Keratinocyte (primary cell): Measurements from ENCODE around the gene LSM14B. TPM values are rescaled to one million over a fixed set of nuclear protein-coding genes. Genes with fewer than 3 reads are reported as not detected.
A peak's percentile ranks its signal among the peaks of the same experiment; 100 is the strongest.

Experiments
- DNase-seq: peaks from one replicate; pipeline ENCODE4 v3.0.0-alpha.2; 2011; ENCODE audit warnings: low read depth, missing footprints, low spot score
- FAIRE-seq: peaks from 2 replicates; lab custom pipeline; 2011; peaks lifted over from hg19 to GRCh38; lab: Jason Lieb, UNC
- H2AFZ ChIP-seq: 2 replicates; pipeline ENCODE4 v1.6.0; 2012; ENCODE audit warnings: low read length, control low read depth, inconsistent platforms; ENCODE audit not compliant: control insufficient read depth
- H3K27ac ChIP-seq: 2 replicates; pipeline ENCODE4 v1.5.1; 2011; ENCODE audit warnings: low read length; ENCODE audit not compliant: control insufficient read depth, insufficient read depth
- H3K27me3 ChIP-seq: 3 replicates; pipeline ENCODE4 v1.6.0; 2011; ENCODE audit warnings: low read length; ENCODE audit not compliant: control insufficient read depth, insufficient read depth; ENCODE audit errors: extremely low read depth
- H3K36me3 ChIP-seq, 2 experiments: 2 replicates in 1 of 2; 3 replicates in 1 of 2; pipeline ENCODE4 v1.5.1; 2011; ENCODE audit warnings: low read length in 2 of 2, mild to moderate bottlenecking in 1 of 2; ENCODE audit not compliant: control insufficient read depth in 2 of 2, insufficient read depth in 2 of 2; ENCODE audit errors: extremely low read depth in 1 of 2
- H3K4me1 ChIP-seq: 3 replicates; pipeline ENCODE4 v1.5.1; 2011; ENCODE audit warnings: low read length; ENCODE audit not compliant: control insufficient read depth, insufficient read depth; ENCODE audit errors: extremely low read depth
- H3K4me2 ChIP-seq: 3 replicates; pipeline ENCODE4 v1.6.0; 2011; ENCODE audit warnings: low read depth, low read length; ENCODE audit not compliant: control insufficient read depth, insufficient read depth; ENCODE audit errors: extremely low read depth
- H3K4me3 ChIP-seq, 3 experiments: fragments of 200-600 bp in 1 of 3; sonication (generic) in 1 of 3; 2 replicates in 2 of 3; 3 replicates in 1 of 3; pipeline ENCODE4 v1.5.1; 2011 to 2016; ENCODE audit warnings: low read length in 3 of 3, mild to moderate bottlenecking in 3 of 3, control low read depth in 2 of 3, inconsistent platforms in 1 of 3, low read depth in 1 of 3, mixed read lengths in 1 of 3, mixed run types in 1 of 3, moderate library complexity in 1 of 3; ENCODE audit not compliant: control insufficient read depth in 2 of 3, insufficient read depth in 2 of 3; ENCODE audit errors: extremely low read depth in 1 of 3
- H3K79me2 ChIP-seq: 2 replicates; pipeline ENCODE4 v1.6.0; 2012; ENCODE audit warnings: low read length; ENCODE audit not compliant: control insufficient read depth, insufficient read depth
- H3K9ac ChIP-seq: 3 replicates; pipeline ENCODE4 v1.6.0; 2011; ENCODE audit warnings: low read length; ENCODE audit not compliant: control insufficient read depth, insufficient read depth; ENCODE audit errors: extremely low read depth
- H3K9me1 ChIP-seq: 3 replicates; pipeline ENCODE4 v1.6.0; 2011; ENCODE audit warnings: low read length; ENCODE audit not compliant: control insufficient read depth, insufficient read depth; ENCODE audit errors: extremely low read depth
- H3K9me3 ChIP-seq: 2 replicates; pipeline ENCODE4 v1.5.1; 2012; ENCODE audit warnings: low read depth, low read length; ENCODE audit not compliant: control insufficient read depth
- H4K20me1 ChIP-seq: 3 replicates; pipeline ENCODE4 v1.6.0; 2011; ENCODE audit warnings: low read length; ENCODE audit not compliant: control insufficient read depth, insufficient read depth; ENCODE audit errors: extremely low read depth
- EZH2 ChIP-seq: IDR thresholded peaks from one replicate; pipeline ENCODE4 v1.6.1; 2012; ENCODE audit warnings: inconsistent platforms, mild to moderate bottlenecking, low read length, moderate library complexity
- dilution Hi-C: fragments of 300-500 bp; cut with MboI; formaldehyde crosslinking; loops from one replicate; pipeline ENCODE4 v1.7.0; 2020; ENCODE audit warnings: low sequenced_read_pairs; ENCODE audit not compliant: extremely low pct_ligation_motif_present
- polyA plus RNA-seq, 5 experiments: library from polyadenylated mRNA; depleted of rRNA in 3 of 5; stranded (reverse) in 3 of 5; stranded (forward) in 1 of 5; unstranded in 1 of 5; fragments of >200 nt; gene quantifications; 1 replicate in 1 of 5; 2 replicates in 3 of 5; 3 replicates in 1 of 5; pipeline versions ENCODE4 v1.2.1 to v1.2.3, GENCODE V29; 2011 to 2012; ENCODE audit warnings: missing spikeins in 2 of 5, low read depth in 1 of 5, low replicate concordance in 1 of 5
- TF ChIP-seq, protein P1 (sequence below), 3 experiments: IDR thresholded peaks in 1 of 3; conservative IDR thresholded peaks in 1 of 3; optimal IDR thresholded peaks in 1 of 3; 2 replicates in 2 of 3; 3 replicates in 1 of 3; pipeline versions ENCODE3 to v1.5.1; 2011; ENCODE audit warnings: low read length in 3 of 3, mild to moderate bottlenecking in 3 of 3, moderate library complexity in 2 of 3, control low read depth in 1 of 3, inconsistent platforms in 1 of 3; ENCODE audit not compliant: insufficient read depth in 2 of 3; ENCODE audit errors: extremely low read depth in 1 of 3

The LSM14B gene
- polyA plus RNA-seq, 1 donor (not counting 4 experiments of a cell fraction or from before 2014, with no cell fraction given), result 21.7 TPM

DNA sequence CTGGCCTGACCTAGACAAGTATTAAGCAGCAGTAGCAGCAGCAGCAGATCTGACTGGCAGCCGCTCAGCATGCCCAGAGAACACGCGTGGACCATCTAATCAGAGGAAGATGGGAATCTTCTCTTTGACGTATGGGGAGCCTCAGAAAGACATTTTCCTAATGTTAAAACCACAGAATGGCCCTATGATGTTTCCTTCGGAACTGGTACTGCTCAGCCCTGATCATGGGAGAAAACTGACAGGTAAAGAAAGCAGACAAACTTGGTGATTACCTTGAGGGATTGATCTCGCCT lies 14.8 kb downstream of the LSM14B start:
- Histone ChIP-seq H3K36me3 (peaks cover 42 to 64% of the 10 kb centered on the region in 2 experiments), H4K20me1 (peaks cover 27% of the 10 kb centered on the region), H3K4me2 (no peak overlapping the region), H3K79me2 (peaks cover 35% of the 10 kb centered on the region), H3K9me3 (no peaks in the 10 kb centered on the region), H3K4me1 (peaks cover 12% of the 10 kb centered on the region), H3K27me3 (no peaks in the 10 kb centered on the region), H2AFZ (no peak overlapping the region), H3K9me1 (peaks cover 7% of the 10 kb centered on the region), H3K9ac (no peak overlapping the region), H3K4me3 (no peak overlapping the region), H3K27ac (no peak overlapping the region)
- dilution Hi-C loops, result no loop called here
- no peak for FAIRE-seq
- no peak for DNase-seq
- TF ChIP-seq EZH2, result no peak
- TF ChIP-seq, protein P1, sequence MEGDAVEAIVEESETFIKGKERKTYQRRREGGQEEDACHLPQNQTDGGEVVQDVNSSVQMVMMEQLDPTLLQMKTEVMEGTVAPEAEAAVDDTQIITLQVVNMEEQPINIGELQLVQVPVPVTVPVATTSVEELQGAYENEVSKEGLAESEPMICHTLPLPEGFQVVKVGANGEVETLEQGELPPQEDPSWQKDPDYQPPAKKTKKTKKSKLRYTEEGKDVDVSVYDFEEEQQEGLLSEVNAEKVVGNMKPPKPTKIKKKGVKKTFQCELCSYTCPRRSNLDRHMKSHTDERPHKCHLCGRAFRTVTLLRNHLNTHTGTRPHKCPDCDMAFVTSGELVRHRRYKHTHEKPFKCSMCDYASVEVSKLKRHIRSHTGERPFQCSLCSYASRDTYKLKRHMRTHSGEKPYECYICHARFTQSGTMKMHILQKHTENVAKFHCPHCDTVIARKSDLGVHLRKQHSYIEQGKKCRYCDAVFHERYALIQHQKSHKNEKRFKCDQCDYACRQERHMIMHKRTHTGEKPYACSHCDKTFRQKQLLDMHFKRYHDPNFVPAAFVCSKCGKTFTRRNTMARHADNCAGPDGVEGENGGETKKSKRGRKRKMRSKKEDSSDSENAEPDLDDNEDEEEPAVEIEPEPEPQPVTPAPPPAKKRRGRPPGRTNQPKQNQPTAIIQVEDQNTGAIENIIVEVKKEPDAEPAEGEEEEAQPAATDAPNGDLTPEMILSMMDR (optimal IDR thresholded peaks at IDR 0.05 in 1 of 3, IDR thresholded peaks at IDR 0.05 in 1 of 3, conservative IDR thresholded peaks at IDR 0.05 in 1 of 3; ENCODE audit: extremely low read depth in 1 of 3, insufficient read depth in 2 of 3, low read length in 3 of 3), result peak in 1 of 3 experiments; percentile 5

- Histone ChIP-seq H3K79me2 (peaks cover 41% of the 10 kb centered on the region), H3K4me1 (peaks cover 12% of the 10 kb centered on the region), H4K20me1 (peaks cover 29% of the 10 kb centered on the region), H3K9me3 (no peaks in the 10 kb centered on the region), H3K4me2 (no peak overlapping the region), H3K9ac (no peak overlapping the region), H3K4me3 (no peak overlapping the region), H2AFZ (no peak overlapping the region), H3K9me1 (peaks cover 7% of the 10 kb centered on the region), H3K27me3 (no peaks in the 10 kb centered on the region), H3K36me3 (peaks cover 39 to 58% of the 10 kb centered on the region in 2 experiments), H3K27ac (no peak overlapping the region)
- dilution Hi-C loops, result no loop called here
- TF ChIP-seq, protein P1 (optimal IDR thresholded peaks at IDR 0.05 in 1 of 3, IDR thresholded peaks at IDR 0.05 in 1 of 3, conservative IDR thresholded peaks at IDR 0.05 in 1 of 3; ENCODE audit: extremely low read depth in 1 of 3, insufficient read depth in 2 of 3, low read length in 3 of 3), result no peak
- no peak for TF ChIP-seq EZH2
- no peak for DNase-seq
- FAIRE-seq, result no peak
Measured at GRCh38 chr20:62137478-62138203, 15.4 kb downstream of the LSM14B start.
